Ovary (tissue), 3 donors: ENCODE results near the gene COPRS.

Experiments
- CTCF ChIP-seq, 3 donors: fragments of 450-650 bp in 2 of 3; fragments of 200-600 bp in 1 of 3; IDR thresholded peaks; one replicate each; pipeline versions ENCODE4 v1.5.1 to v1.8.0; 2016 to 2022; ENCODE audit warnings: antibody characterized with exemption in 3 of 3, mild to moderate bottlenecking in 1 of 3
- EP300 ChIP-seq: sonication (generic); formaldehyde crosslinking; IDR thresholded peaks from one replicate; pipeline ENCODE4 v1.6.1; 2017; ENCODE audit warnings: antibody characterized with exemption
- POLR2A ChIP-seq: fragments of 450-650 bp; IDR thresholded peaks from one replicate; pipeline ENCODE4 v1.6.1; 2017; ENCODE audit warnings: antibody characterized with exemption, mild to moderate bottlenecking, moderate library complexity
- donor health status: DM: no; HTN: no; CAD: no.

DNA sequence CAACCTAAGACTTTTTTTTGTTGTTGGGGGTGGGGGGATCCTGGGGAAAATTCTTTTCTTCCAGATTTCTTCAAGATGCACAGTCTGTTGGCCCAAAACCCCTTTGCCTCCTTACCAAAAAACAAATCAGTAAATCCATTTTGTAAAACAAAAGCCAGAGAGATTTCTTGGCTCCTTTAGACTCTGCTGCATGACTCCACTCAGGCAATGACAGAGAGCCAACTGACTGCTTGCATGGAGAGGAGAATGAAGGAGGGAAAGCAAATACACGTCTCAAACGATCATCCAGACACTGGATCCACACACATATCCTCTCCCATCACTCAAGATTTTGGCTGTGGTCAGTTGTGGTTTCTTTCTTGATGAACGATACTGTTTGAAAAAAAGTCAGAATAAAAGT lies 13.8 kb downstream of the COPRS start:
- no peak for TF ChIP-seq POLR2A
- TF ChIP-seq CTCF (IDR thresholded peaks at IDR 0.05): no peak
- TF ChIP-seq EP300: no peak
